ENCODE measurements around the gene MRPL19. TPM values are rescaled to one million over a fixed set of nuclear protein-coding genes. Genes with fewer than 3 reads are reported as not detected.

MRPL19 gene
- total RNA-seq, 2 donors from 2014 or later, result 13.5 to 22.1 TPM

DNA sequence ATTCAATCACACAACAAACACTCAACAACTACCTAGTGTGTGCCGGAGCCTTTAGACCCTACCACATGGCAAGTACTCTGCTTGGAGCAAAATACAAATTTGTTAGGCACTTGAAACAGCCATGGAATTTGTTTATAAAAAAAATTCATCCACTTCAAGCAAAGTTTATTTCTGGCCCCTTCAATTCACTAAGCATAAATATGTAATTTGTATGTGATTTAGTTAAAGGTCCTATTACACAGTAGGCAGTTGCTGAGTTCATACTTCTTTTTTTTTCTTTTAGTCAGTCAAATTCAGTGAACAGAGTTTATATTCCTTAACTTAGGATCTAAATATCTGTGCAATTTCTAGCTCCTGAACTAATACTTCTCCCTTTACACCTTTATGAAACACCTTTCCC, 41.6 kb downstream of the MRPL19 start:
- Histone ChIP-seq H3K27me3 (no peaks in the 10 kb centered on the region), H3K9me3 (no peaks in the 10 kb centered on the region), H3K27ac (no peak overlapping the region), H3K36me3 (replicated peaks in 1 of 2; ENCODE audit: insufficient read depth in 1 of 2, low read depth in 2 of 2) (peaks cover 6 to 14% of the 10 kb centered on the region in 2 donors), H3K4me1 (no peaks in the 10 kb centered on the region), H3K4me3 (no peak overlapping the region)
- ATAC-seq (no peak), DNase-seq (no peak)
- TF ChIP-seq POLR2A (IDR thresholded peaks at IDR 0.05), result no peak
- TF ChIP-seq, protein P1, sequence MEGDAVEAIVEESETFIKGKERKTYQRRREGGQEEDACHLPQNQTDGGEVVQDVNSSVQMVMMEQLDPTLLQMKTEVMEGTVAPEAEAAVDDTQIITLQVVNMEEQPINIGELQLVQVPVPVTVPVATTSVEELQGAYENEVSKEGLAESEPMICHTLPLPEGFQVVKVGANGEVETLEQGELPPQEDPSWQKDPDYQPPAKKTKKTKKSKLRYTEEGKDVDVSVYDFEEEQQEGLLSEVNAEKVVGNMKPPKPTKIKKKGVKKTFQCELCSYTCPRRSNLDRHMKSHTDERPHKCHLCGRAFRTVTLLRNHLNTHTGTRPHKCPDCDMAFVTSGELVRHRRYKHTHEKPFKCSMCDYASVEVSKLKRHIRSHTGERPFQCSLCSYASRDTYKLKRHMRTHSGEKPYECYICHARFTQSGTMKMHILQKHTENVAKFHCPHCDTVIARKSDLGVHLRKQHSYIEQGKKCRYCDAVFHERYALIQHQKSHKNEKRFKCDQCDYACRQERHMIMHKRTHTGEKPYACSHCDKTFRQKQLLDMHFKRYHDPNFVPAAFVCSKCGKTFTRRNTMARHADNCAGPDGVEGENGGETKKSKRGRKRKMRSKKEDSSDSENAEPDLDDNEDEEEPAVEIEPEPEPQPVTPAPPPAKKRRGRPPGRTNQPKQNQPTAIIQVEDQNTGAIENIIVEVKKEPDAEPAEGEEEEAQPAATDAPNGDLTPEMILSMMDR (IDR thresholded peaks at IDR 0.05), result no peak
- intact Hi-C loops (cut with DNase I), result no loop called here
- WGBS, 2 donors, result 90 to 100% methylated on average over 1 of the region's 1 CpG

DNA sequence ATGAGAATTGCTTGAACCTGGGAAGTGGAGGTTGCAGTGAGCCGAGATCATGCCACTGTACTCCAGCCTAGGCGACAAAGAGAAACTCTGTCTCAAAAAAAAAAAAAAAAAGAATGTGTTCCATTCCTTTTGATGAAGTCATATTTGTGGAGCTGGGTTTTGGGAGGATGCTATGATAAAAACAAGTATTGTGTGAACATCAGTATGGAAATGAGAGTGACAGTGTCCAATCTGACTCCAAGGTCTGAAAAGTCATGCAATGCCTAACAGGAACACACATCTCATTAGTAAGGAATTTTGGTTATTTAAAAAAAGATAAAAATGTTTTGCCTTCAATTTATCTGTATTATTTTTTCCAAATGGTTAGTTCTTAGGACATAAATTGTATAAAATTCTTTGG, 52.3 kb downstream of the MRPL19 start:
- Histone ChIP-seq H3K27ac (no peak overlapping the region), H3K4me1 (no peaks in the 10 kb centered on the region), H3K4me3 (no peak overlapping the region), H3K27me3 (no peaks in the 10 kb centered on the region), H3K36me3 (replicated peaks in 1 of 2; ENCODE audit: insufficient read depth in 1 of 2, low read depth in 2 of 2) (peaks cover 0 to 12% of the 10 kb centered on the region in 2 donors), H3K9me3 (no peaks in the 10 kb centered on the region)
- 87 to 97% methylated on average over 2 of the region's 2 CpGs for WGBS, 2 donors
- TF ChIP-seq, protein P1 (IDR thresholded peaks at IDR 0.05), result no peak
- TF ChIP-seq POLR2A (IDR thresholded peaks at IDR 0.05), result no peak
- DNase-seq (no peak), ATAC-seq (no peak)
- intact Hi-C loops (cut with DNase I), result no loop called here

GRCh38 chr2:75702593-75702992, 56.0 kb downstream of the MRPL19 start:
- Histone ChIP-seq H3K9me3 (no peaks in the 10 kb centered on the region), H3K4me1 (no peaks in the 10 kb centered on the region), H3K27me3 (no peaks in the 10 kb centered on the region), H3K27ac (no peak overlapping the region), H3K4me3 (no peak overlapping the region), H3K36me3 (replicated peaks in 1 of 2; ENCODE audit: insufficient read depth in 1 of 2, low read depth in 2 of 2) (peaks cover 0 to 14% of the 10 kb centered on the region in 2 donors)
- ATAC-seq (no peak), DNase-seq (no peak)
- intact Hi-C loops (cut with DNase I), result no loop called here
- TF ChIP-seq POLR2A (IDR thresholded peaks at IDR 0.05), result no peak
- TF ChIP-seq, protein P1 (IDR thresholded peaks at IDR 0.05), result no peak
- 93 to 97% methylated on average over 4 of the region's 4 CpGs for WGBS, 2 donors

GRCh38 chr2:75703589-75704287, 57.2 kb downstream of the MRPL19 start:
- 82 to 85% methylated on average over 4 of the region's 4 CpGs for WGBS, 2 donors

More at GRCh38 chr2:75703589-75704287, 57.2 kb downstream of the MRPL19 start:
- no peak for DNase-seq
- H3K4me3 ChIP-seq, result no peak overlapping the region
- ATAC-seq, result no peak
- intact Hi-C loops (cut with DNase I), result no loop called here
- H3K4me1 ChIP-seq, result peaks cover 4% of the 10 kb centered on the region
- TF ChIP-seq POLR2A (IDR thresholded peaks at IDR 0.05), result no peak
- TF ChIP-seq, protein P1 (IDR thresholded peaks at IDR 0.05), result no peak
- H3K9me3 ChIP-seq, result no peaks in the 10 kb centered on the region
- H3K27me3 ChIP-seq, result no peaks in the 10 kb centered on the region
- H3K36me3 ChIP-seq (replicated peaks in 1 of 2; ENCODE audit: insufficient read depth in 1 of 2, low read depth in 2 of 2), result peaks cover 0 to 11% of the 10 kb centered on the region in 2 donors
- H3K27ac ChIP-seq, result no peak overlapping the region
